K562 (cell line): ENCODE results near the gene CDK5RAP3. TPM values are rescaled to one million over a fixed set of nuclear protein-coding genes. Genes with fewer than 3 reads are reported as not detected.
A peak's percentile ranks its signal among the peaks of the same experiment; 100 is the strongest.

Source experiments
- ATAC-seq: fragments of 200-7000 bp; cut with Tn5 transposase; 3 replicates; pipeline ENCODE4 v1.9.1; 2020; ENCODE audit warnings: moderate library complexity
- BruUV-seq: library from RNA; stranded (reverse); fragments of 400-500 nt; replicated peaks from 2 replicates; lab custom pipeline; 2021; lab: Mats Ljungman, UMichigan
- CTCF ChIA-PET: fragments of 300-600 bp; formaldehyde crosslinking; extraction: SDS; loops from one replicate; lab custom pipeline; 2021; ENCODE audit warnings: low intra/inter-chr PET ratio; lab: Yijun Ruan, JAX
- POLR2A ChIA-PET: fragments of 300-600, 350-650 bp; sonication (Branson Sonifier 250); formaldehyde crosslinking; extraction: SDS; loops from one replicate; lab custom pipeline; 2021; ENCODE audit warnings: antibody characterized with exemption, inconsistent platforms; lab: Yijun Ruan, JAX
- DNase-seq, 4 experiments: peaks; one replicate each; pipeline versions ENCODE4 v3.0.0 to v3.0.0-alpha.2; 2011 to 2018; ENCODE audit warnings: low spot score in 3 of 4, mixed read lengths in 3 of 4; ENCODE audit errors: extremely low read depth in 1 of 4
- FAIRE-seq: peaks from 2 replicates; lab custom pipeline; 2011; peaks lifted over from hg19 to GRCh38; lab: Jason Lieb, UNC
- H2AFZ ChIP-seq: 2 replicates; pipeline ENCODE4 v1.6.0; 2011; ENCODE audit warnings: low read depth, low read length, control low read depth, inconsistent platforms
- H3K27ac ChIP-seq: fragments of 200-600 bp; 3 replicates; pipeline ENCODE4 v1.8.0; 2011; ENCODE audit warnings: low read depth, mild to moderate bottlenecking, control low read depth, inconsistent platforms, low read length, moderate library complexity, mixed read lengths; ENCODE audit errors: extremely low read depth
- H3K27me3 ChIP-seq, 2 experiments: fragments of 300-600 bp in 1 of 2; 2 replicates in 1 of 2; 3 replicates in 1 of 2; pipeline versions ENCODE4 v1.6.0 to v1.8.0; 2011; ENCODE audit warnings: inconsistent platforms in 2 of 2, low read length in 2 of 2, mild to moderate bottlenecking in 1 of 2, mixed read lengths in 1 of 2, moderate library complexity in 1 of 2; ENCODE audit not compliant: control insufficient read depth in 2 of 2, insufficient read depth in 2 of 2
- H3K36me3 ChIP-seq: fragments of 300-600 bp; 3 replicates; pipeline ENCODE4 v1.8.0; 2011; ENCODE audit warnings: mild to moderate bottlenecking, low read length, inconsistent platforms; ENCODE audit not compliant: control insufficient read depth, insufficient read depth
- H3K4me1 ChIP-seq, 2 experiments: fragments of 200-600 bp in 1 of 2; replicated peaks in 1 of 2; 2 replicates in 1 of 2; 3 replicates in 1 of 2; pipeline versions ENCODE4 v1.5.1 to v1.8.0; 2011; ENCODE audit warnings: inconsistent platforms in 2 of 2, low read length in 2 of 2, mild to moderate bottlenecking in 1 of 2, mixed read lengths in 1 of 2, moderate library complexity in 1 of 2; ENCODE audit not compliant: control insufficient read depth in 2 of 2, insufficient read depth in 2 of 2
- H3K4me2 ChIP-seq: 2 replicates; pipeline ENCODE4 v1.6.1; 2011; ENCODE audit warnings: low read length, control low read depth, inconsistent platforms, mixed read lengths; ENCODE audit not compliant: insufficient read depth
- H3K4me3 ChIP-seq: fragments of 200-600 bp; sonication (generic), shearing (Covaris generic); 2 replicates; pipeline ENCODE4 v1.5.1; 2016; ENCODE audit warnings: control low read depth, inconsistent platforms
- H3K79me2 ChIP-seq: fragments of 200-600 bp; 3 replicates; pipeline ENCODE4 v1.8.0; 2011; ENCODE audit warnings: low read length, inconsistent platforms; ENCODE audit not compliant: control insufficient read depth, insufficient read depth
- H3K9ac ChIP-seq, 2 experiments: 2 replicates each; pipeline versions ENCODE4 v1.6.0 to v1.6.1; 2011; ENCODE audit warnings: low read depth in 2 of 2, low read length in 2 of 2, control low read depth in 1 of 2, inconsistent platforms in 1 of 2, mild to moderate bottlenecking in 1 of 2, mixed read lengths in 1 of 2; ENCODE audit not compliant: insufficient read depth in 1 of 2
- H3K9me1 ChIP-seq: one replicate; pipeline ENCODE4 v1.6.0; 2011; ENCODE audit warnings: inconsistent platforms, mild to moderate bottlenecking, low read length, moderate library complexity; ENCODE audit not compliant: control insufficient read depth, insufficient read depth
- H3K9me3 ChIP-seq: replicated peaks from 2 replicates; pipeline ENCODE4 v1.5.1; 2011; ENCODE audit warnings: low read depth, low read length, inconsistent platforms; ENCODE audit not compliant: control insufficient read depth, insufficient read depth
- H4K20me1 ChIP-seq: replicated peaks from 2 replicates; pipeline ENCODE4 v1.6.1; 2011; ENCODE audit warnings: low read length, inconsistent platforms, mixed read lengths; ENCODE audit not compliant: control insufficient read depth, insufficient read depth
- ATF1 ChIP-seq, 2 experiments: fragments of 450-650 bp in 1 of 2; IDR thresholded peaks; 2 replicates each; pipeline ENCODE4 v1.6.1; 2016; ENCODE audit warnings: missing compliant biosample characterization in 1 of 2, missing genetic modification characterization in 1 of 2
- CLOCK ChIP-seq: fragments of 250-450 bp; sonication (Bioruptor Pico); IDR thresholded peaks from 2 replicates; pipeline ENCODE4 v1.4.0; 2020; ENCODE audit warnings: mild to moderate bottlenecking, moderate library complexity, borderline replicate concordance
- GTF2B ChIP-seq: IDR thresholded peaks from 2 replicates; pipeline ENCODE4 v1.6.1; 2011; ENCODE audit not compliant: insufficient read length; ENCODE audit errors: extremely low read depth
- HCFC1 ChIP-seq: IDR thresholded peaks from 2 replicates; pipeline ENCODE4 v1.6.1; 2012; ENCODE audit warnings: low read depth, low read length, improper control_type of control experiment
- HES1 ChIP-seq: fragments of 450-650 bp; IDR thresholded peaks from 2 replicates; pipeline ENCODE4 v1.6.1; 2016; ENCODE audit warnings: low read depth, mild to moderate bottlenecking, moderate library complexity
- PTBP1 ChIP-seq: fragments of 200-400 bp; formaldehyde crosslinking; IDR thresholded peaks from 2 replicates; pipeline ENCODE4 v1.6.1; 2017; ENCODE audit warnings: low read depth, low read length
- SMARCA4 ChIP-seq: fragments of 450-650 bp; IDR thresholded peaks from 2 replicates; pipeline ENCODE4 v1.6.1; 2016
- TCF3 ChIP-seq: sonication (generic); formaldehyde crosslinking; IDR thresholded peaks from 2 replicates; pipeline ENCODE4 v1.4.0; 2020; ENCODE audit warnings: mild to moderate bottlenecking, missing genetic modification reagents
- ZBTB33 ChIP-seq: sonication (generic); formaldehyde crosslinking; IDR thresholded peaks from 2 replicates; pipeline ENCODE4 v1.8.1; 2023; ENCODE audit warnings: mild to moderate bottlenecking, missing genetic modification reagents
- ZBTB49 ChIP-seq: sonication (generic); formaldehyde crosslinking; IDR thresholded peaks from 2 replicates; pipeline ENCODE4 v1.8.0; 2022; ENCODE audit warnings: missing genetic modification reagents, mild to moderate bottlenecking, borderline replicate concordance
- ZNF695 ChIP-seq: fragments of 450-650 bp; formaldehyde crosslinking; IDR thresholded peaks from 2 replicates; pipeline ENCODE4 v1.4.0; 2020; ENCODE audit warnings: mild to moderate bottlenecking, moderate library complexity
- WGBS: fragments of 100-300 bp; shearing (Covaris generic); methylation state at CpG from one replicate; pipeline ENCODE4 v1.1.6; 2016; ENCODE audit warnings: low coverage, mixed read lengths; ENCODE audit not compliant: insufficient coverage; ENCODE audit errors: missing lambda C conversion rate; 5-methylcytosine and 5-hydroxymethylcytosine counted together
- in situ Hi-C: fragments of 300-500 bp; cut with MboI; formaldehyde crosslinking; loops from 4 replicates; pipeline ENCODE4 v1.15.0; 2018; ENCODE audit warnings: inconsistent platforms, mixed read lengths
- intact Hi-C: fragments of 100-400 bp; cut with micrococcal nuclease; formaldehyde crosslinking; loops from 2 replicates; pipeline ENCODE4 v1.14.2; 2022
- polyA plus RNA-seq, 8 experiments: library from polyadenylated mRNA; depleted of rRNA in 4 of 8; stranded (reverse) in 5 of 8; unstranded in 3 of 8; fragments of >200 nt; fragmentation: Nextera tagmentation in 2 of 8; fragmentation: Illumina TruSeq in 1 of 8; extraction: Ambion mirVana in 2 of 8; extraction: Trizol in 1 of 8; gene quantifications; 2 replicates each; pipeline versions ENCODE4 v1.2.1 to v1.2.3, GENCODE V29; 2011 to 2014; ENCODE audit warnings: inconsistent platforms in 1 of 8, missing spikeins in 1 of 8
- total RNA-seq, 7 experiments: library from RNA; depleted of rRNA in 6 of 7; stranded (reverse); fragments of >200 nt in 6 of 7; fragmentation: Illumina TruSeq in 2 of 7; extraction: Trizol in 2 of 7; gene quantifications; 2 replicates each; pipeline versions ENCODE4 v1.2.1 to v1.2.3, GENCODE V29; 2011 to 2021; ENCODE audit warnings: low replicate concordance in 1 of 7

Gene CDK5RAP3
- total and polyA plus RNA-seq, 9 of the 15 experiments (the other 6 are each of a cell fraction or from before 2014, with no cell fraction given) = 44.2 to 202 (median 91.5) TPM

DNA sequence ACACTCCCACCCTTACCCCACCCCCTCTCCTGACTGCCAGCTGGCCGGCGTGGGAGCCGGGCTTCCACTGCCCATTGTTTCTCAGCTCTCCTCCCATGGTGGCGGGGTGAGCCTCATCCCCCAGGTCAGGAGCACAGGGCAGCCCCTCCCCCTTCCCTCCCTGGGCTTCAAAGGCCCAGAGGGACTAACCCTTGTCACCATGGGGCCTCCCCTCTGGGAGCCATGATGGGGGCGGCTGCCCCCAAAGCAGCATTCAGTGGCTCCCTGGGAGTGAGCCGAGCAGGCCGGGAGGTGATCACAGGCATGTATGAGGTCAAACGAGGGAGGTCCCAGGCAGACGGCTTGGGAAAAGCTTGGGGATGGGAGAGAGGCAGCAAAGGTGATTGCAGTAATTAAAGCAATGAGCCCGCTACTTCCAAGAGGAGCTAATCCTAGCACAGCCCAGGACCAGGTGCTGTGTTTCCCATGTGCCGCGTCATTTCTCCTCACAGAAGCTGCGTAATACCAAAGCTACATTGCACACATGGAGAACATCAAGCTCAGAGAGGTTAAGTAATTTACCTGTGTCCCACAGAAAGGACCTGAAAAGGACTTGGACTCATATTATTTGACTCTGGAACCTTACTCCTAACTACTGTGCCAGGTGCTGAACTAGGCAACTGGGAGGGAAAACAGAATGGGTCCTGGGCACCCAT lies 24.5 kb downstream of the CDK5RAP3 start (continued):
- no peak for TF ChIP-seq ZBTB33 (CRISPR knock-in tag)
- no peak for TF ChIP-seq PTBP1
- TF ChIP-seq CLOCK (CRISPR knock-in tag) = no peak

DNA sequence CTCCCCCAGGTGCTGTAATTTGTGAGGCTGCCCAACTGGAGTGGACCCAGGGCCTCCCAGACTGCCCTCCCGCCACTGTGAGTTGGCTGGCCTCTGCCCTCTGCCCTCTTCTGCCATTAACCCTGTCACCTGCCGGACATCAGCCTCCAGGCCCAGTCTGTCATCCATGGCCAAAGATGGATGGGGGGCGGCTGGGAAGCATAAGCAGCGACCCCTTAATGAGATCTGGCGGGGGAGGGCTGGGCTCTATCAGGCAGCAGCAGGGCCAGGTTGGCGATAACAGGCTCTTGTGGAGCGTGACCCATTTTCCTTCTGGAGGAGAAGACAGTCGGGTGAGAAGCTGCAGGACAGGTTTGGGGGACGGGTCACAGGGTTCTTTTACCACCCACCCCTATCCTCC lies 25.3 kb downstream of the CDK5RAP3 start:
- Histone ChIP-seq H3K4me2 (no peak overlapping the region; the same call in 1 of the 2 replicates), H3K9ac (peak overlapping the region in 1 of 2 experiments; percentile 73; a peak in 1 of 4 replicates), H3K27ac (no peak overlapping the region), H3K9me1 (no peaks in the 10 kb centered on the region), H3K36me3 (no peaks in the 10 kb centered on the region), H3K79me2 (no peaks in the 10 kb centered on the region), H3K27me3 (no peaks in the 10 kb centered on the region), H4K20me1 (no peaks in the 10 kb centered on the region), H2AFZ (0 out of 2 replicates have a peak overlapping the region, but pooled peaks have one; percentile 26), H3K9me3 (no peaks in the 10 kb centered on the region), H3K4me3 (no peak overlapping the region), H3K4me1 (peaks cover 21 to 28% of the 10 kb centered on the region in 2 experiments)
- BruUV-seq = no TSS peak
- ChIA-PET CTCF (no interaction called here), POLR2A (interaction anchor here (0.5 to 1.5 kb wide), 3 partner anchors 9 to 26 kb away, joined by 3 to 4 read pairs (median 4); partner anchors contain the start of gene CDK5RAP3)
- DNase-seq (peak in 1 of 4 experiments; percentile 48), FAIRE-seq (no peak), ATAC-seq (peak; percentile 27; the same call in 1 of the 3 replicates)
- in situ Hi-C loops (no loop called here), intact Hi-C loops (no loop called here)
- WGBS = 18% methylated on average over 8 of the region's 9 CpGs
- TF ChIP-seq TCF3 = peak; percentile 53; the same call in 1 of the 2 replicates
- TF ChIP-seq ZNF695 (CRISPR knock-in tag) = no peak
- no peak for TF ChIP-seq HES1
- no peak for TF ChIP-seq ATF1 (CRISPR knock-in tag; IDR thresholded peaks at IDR 0.05)
- no peak for TF ChIP-seq ATF1 (tag; IDR thresholded peaks at IDR 0.05)
- no peak for TF ChIP-seq GTF2B
- TF ChIP-seq ZBTB49 = no peak
- TF ChIP-seq HCFC1 = no peak
- TF ChIP-seq SMARCA4 = no peak
